ENCODE results near the gene TRAPPC3L. TPM values are rescaled to one million over a fixed set of nuclear protein-coding genes. Genes with fewer than 3 reads are reported as not detected.
"Not testable (repeated sequence)": the region's sequence is repeated elsewhere in the genome, so short reads cannot be mapped to it uniquely, and the experiment has no call there.

The TRAPPC3L gene
- total RNA-seq, 2 experiments from 2014 or later: not detected

DNA sequence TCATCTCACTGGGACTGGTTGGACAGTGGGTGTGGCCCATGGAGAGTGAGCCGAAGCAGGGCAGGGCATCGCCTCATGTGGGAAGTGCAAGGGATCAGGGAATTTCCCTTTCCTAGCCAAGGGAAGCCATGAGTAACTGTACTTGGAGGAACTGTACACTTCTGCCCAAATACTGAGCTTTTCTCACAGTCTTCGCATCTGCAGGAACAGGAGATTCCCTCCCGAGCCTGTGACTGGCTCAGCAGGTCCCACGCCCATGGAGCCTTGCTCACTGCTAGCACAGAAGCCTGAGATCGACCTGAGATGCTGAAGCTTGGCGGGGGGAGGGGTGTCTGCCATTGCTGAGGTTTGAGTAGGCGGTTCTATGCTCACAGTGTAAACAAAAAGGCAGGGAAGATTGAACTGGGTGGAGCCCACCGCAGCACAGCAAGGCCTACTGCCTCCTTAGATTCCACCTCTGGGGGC, 44.5 kb downstream of the TRAPPC3L start:
- TF ChIP-seq CTCF (IDR thresholded peaks at IDR 0.05): no peak
- Histone ChIP-seq H3K9me3 (ENCODE audit: control insufficient read depth in 1 of 2, insufficient read depth in 1 of 2, low read length in 2 of 2) (peaks cover 0 to 8% of the 10 kb centered on the region in 2 experiments), H3K36me3 (ENCODE audit: insufficient read depth, low read length) (no peaks in the 10 kb centered on the region), H3K4me1 (ENCODE audit: insufficient read depth, low read length) (peaks cover 13% of the 10 kb centered on the region), H3K27me3 (ENCODE audit: control insufficient read depth in 1 of 2, insufficient read depth in 2 of 2, low read length in 2 of 2) (peaks cover 0 to 3% of the 10 kb centered on the region in 2 experiments), H3K27ac (ENCODE audit: low read depth in 1 of 2, low read length in 2 of 2) (no peak overlapping the region), H3K4me3 (ENCODE audit: low read length) (no peak overlapping the region)
- no peaks in the 10 kb centered on the region for H3K4me1 Mint-ChIP-seq (ENCODE audit: low read depth)
- POLR2A ChIA-PET: no interaction called here
- no peak overlapping the region for H3K4me3 Mint-ChIP-seq
- intact Hi-C loops (cut with DNase I, micrococcal nuclease): no loop called here
- ATAC-seq (ENCODE audit: poor library complexity) (peak; percentile 67), DNase-seq (peak in 6 of 14 experiments; percentile 4 to 62 (median 23))
- CTCF ChIA-PET: no interaction called here
- H3K27me3 Mint-ChIP-seq: peaks cover 27% of the 10 kb centered on the region
- no peak overlapping the region for H3K27ac Mint-ChIP-seq
- no peaks in the 10 kb centered on the region for H3K36me3 Mint-ChIP-seq (ENCODE audit: low read depth)
- peaks cover 2% of the 10 kb centered on the region for H3K9me3 Mint-ChIP-seq

- Mint-ChIP-seq H3K9me3 (peaks cover 2% of the 10 kb centered on the region), H3K4me3 (no peak overlapping the region), H3K27ac (no peak overlapping the region), H3K4me1 (ENCODE audit: low read depth) (no peaks in the 10 kb centered on the region), H3K27me3 (peaks cover 11% of the 10 kb centered on the region), H3K36me3 (ENCODE audit: low read depth) (no peaks in the 10 kb centered on the region)
- peaks cover 0 to 8% of the 10 kb centered on the region in 2 experiments for H3K9me3 ChIP-seq (ENCODE audit: control insufficient read depth in 1 of 2, insufficient read depth in 1 of 2, low read length in 2 of 2)
- H3K4me1 ChIP-seq (ENCODE audit: insufficient read depth, low read length): peaks cover 13% of the 10 kb centered on the region
- ATAC-seq (ENCODE audit: poor library complexity): no peak
- no peak overlapping the region for H3K27ac ChIP-seq (ENCODE audit: low read depth in 1 of 2, low read length in 2 of 2)
- TF ChIP-seq CTCF (IDR thresholded peaks at IDR 0.05): no peak
- intact Hi-C loops (cut with DNase I, micrococcal nuclease): no loop called here
- no peak overlapping the region for H3K4me3 ChIP-seq (ENCODE audit: low read length)
- ChIA-PET POLR2A (no interaction called here), CTCF (no interaction called here)
- no peak for DNase-seq
- peaks cover 0 to 3% of the 10 kb centered on the region in 2 experiments for H3K27me3 ChIP-seq (ENCODE audit: control insufficient read depth in 1 of 2, insufficient read depth in 2 of 2, low read length in 2 of 2)
- H3K36me3 ChIP-seq (ENCODE audit: insufficient read depth, low read length): no peaks in the 10 kb centered on the region
These were observed 48.3 kb downstream of the TRAPPC3L start for GRCh38 chr6:116497113-116497676.

DNA sequence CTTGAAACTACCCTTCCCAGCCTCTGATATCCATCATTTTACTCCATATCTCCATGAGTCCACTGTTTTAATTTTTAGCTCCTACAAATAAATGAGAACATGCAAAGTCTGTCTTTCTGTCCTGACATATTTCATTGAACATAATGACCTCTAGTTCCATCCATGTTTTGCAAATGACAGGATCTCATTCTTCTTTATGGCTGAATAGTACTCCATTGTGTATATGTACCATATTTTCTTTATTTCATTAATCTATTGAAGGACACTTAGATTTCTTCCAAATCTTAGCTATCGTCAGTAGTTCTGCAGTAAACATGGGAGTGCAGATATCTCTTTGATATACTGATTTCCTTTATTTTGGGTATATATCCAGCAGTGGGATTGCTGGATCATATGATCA, 50.3 kb downstream of the TRAPPC3L start:
- H3K9me3 ChIP-seq (ENCODE audit: control insufficient read depth in 1 of 2, insufficient read depth in 1 of 2, low read length in 2 of 2); ATAC-seq (ENCODE audit: poor library complexity); H3K9me3 Mint-ChIP-seq; H3K27ac Mint-ChIP-seq; H3K27ac ChIP-seq (ENCODE audit: low read depth in 1 of 2, low read length in 2 of 2); H3K4me3 ChIP-seq (ENCODE audit: low read length); H3K27me3 ChIP-seq (ENCODE audit: control insufficient read depth in 1 of 2, insufficient read depth in 2 of 2, low read length in 2 of 2); intact Hi-C loops (cut with DNase I, micrococcal nuclease); H3K4me3 Mint-ChIP-seq; H3K4me1 ChIP-seq (ENCODE audit: insufficient read depth, low read length); H3K36me3 ChIP-seq (ENCODE audit: insufficient read depth, low read length); DNase-seq; H3K36me3 Mint-ChIP-seq (ENCODE audit: low read depth); POLR2A ChIA-PET; H3K4me1 Mint-ChIP-seq (ENCODE audit: low read depth); CTCF ChIA-PET: not testable (repeated sequence)
- peaks cover 17% of the 10 kb centered on the region for H3K27me3 Mint-ChIP-seq

Data from CD4-positive, alpha-beta T cell (primary cell).